Choroid plexus epithelial cell (primary cell): ENCODE results near the gene CRABP1.

Source experiments
- DNase-seq: peaks from one replicate; pipeline ENCODE4 v3.0.0-alpha.2; 2010; ENCODE audit warnings: low read depth
- H3K4me3 ChIP-seq: 2 replicates; pipeline ENCODE4 v1.5.1; 2011; ENCODE audit warnings: low read depth, mild to moderate bottlenecking, control low read depth, low read length, moderate library complexity
- CTCF ChIP-seq: conservative IDR thresholded peaks from 2 replicates; pipeline ENCODE4 v1.5.1; 2011; ENCODE audit warnings: low read depth, mild to moderate bottlenecking, control low read depth, inconsistent platforms, low read length, moderate library complexity

CRABP1 gene

GRCh38 chr15:78316283-78317083, 23.7 kb upstream of the CRABP1 start:
- H3K4me3 ChIP-seq, result no peak overlapping the region
- no peak for TF ChIP-seq CTCF
- no peak for DNase-seq

GRCh38 chr15:78317145-78317836, 22.9 kb upstream of the CRABP1 start:
- no peak overlapping the region for H3K4me3 ChIP-seq
- DNase-seq, result no peak
- TF ChIP-seq CTCF, result peak; percentile 37

GRCh38 chr15:78319588-78319987, 20.6 kb upstream of the CRABP1 start:
- no peak for TF ChIP-seq CTCF

GRCh38 chr15:78320183-78320582, 20.0 kb upstream of the CRABP1 start:
- no peak for DNase-seq
- TF ChIP-seq CTCF, result no peak
- no peak overlapping the region for H3K4me3 ChIP-seq

More at GRCh38 chr15:78319588-78319987, 20.6 kb upstream of the CRABP1 start:
- DNase-seq, result no peak
- no peak overlapping the region for H3K4me3 ChIP-seq

- no peak for TF ChIP-seq CTCF
Measured at GRCh38 chr15:78321041-78321570, 19.0 kb upstream of the CRABP1 start.

GRCh38 chr15:78321786-78322185, 18.4 kb upstream of the CRABP1 start:
- no peak for TF ChIP-seq CTCF
- DNase-seq, result no peak
- H3K4me3 ChIP-seq, result no peak overlapping the region

More at GRCh38 chr15:78321041-78321570, 19.0 kb upstream of the CRABP1 start:
- no peak for DNase-seq
- H3K4me3 ChIP-seq, result no peak overlapping the region
